ENCODE data around the gene PPP1R26.
"Not testable (repeated sequence)": the region's sequence is repeated elsewhere in the genome, so short reads cannot be mapped to it uniquely, and the experiment has no call there.

Gene PPP1R26

GRCh38 chr9:135505406-135506187, 26.0 kb downstream of the PPP1R26 start:
- no peak for DNase-seq

GRCh38 chr9:135506327-135507103, 26.9 kb downstream of the PPP1R26 start:
- no peak for DNase-seq

GRCh38 chr9:135507104-135508035, 27.8 kb downstream of the PPP1R26 start:
- no peak for DNase-seq

DNA sequence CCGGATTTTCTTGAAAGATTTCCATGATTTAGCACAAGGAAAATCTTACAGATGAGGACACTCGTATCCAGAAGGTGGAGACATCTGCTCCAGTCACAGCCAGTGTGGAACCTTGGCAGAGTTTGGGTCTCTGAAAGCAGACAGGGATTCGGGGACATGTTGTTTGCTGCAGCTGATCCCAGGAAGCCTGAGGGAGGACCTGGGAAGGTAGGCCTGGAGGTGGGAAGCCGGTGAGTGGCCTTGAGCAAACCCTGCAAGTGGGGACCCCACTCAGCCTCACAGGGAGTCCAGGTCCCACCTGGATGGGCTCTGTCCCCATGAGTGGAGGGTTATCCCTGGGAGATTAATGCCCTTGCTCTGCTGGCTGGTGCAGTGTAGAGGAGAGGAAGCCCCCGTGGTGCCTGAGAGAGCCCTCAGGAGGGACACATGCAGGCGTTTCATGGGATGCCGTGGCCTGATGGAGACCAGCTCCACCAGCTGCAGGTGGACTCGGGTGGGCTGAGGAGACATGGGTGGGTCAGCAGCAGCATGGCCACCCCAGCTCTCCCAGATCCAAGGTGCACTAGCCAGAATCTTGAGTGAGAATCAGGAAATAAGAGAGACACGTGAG, 28.7 kb downstream of the PPP1R26 start:
- DNase-seq = no peak

DNA sequence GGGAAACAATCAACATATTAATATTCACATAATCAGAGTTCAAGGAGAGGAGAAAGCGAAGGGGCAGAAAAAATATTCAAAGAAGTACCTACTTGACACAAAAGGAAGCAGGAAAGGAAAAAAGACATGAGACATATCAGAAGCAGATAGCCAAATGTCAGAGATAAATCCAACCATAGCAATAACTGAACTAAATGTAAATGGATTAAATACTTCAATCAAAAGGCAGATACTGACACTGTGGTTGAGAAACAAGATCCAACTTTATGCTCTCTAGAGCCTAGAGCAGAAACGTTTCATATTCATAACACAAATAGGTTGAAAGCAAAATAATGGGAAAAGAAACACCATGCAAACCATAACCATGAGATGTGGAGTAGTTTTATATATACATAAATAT, 29.9 kb downstream of the PPP1R26 start:
- no peak for DNase-seq

- no peak for DNase-seq
Observed at GRCh38 chr9:135512241-135512603, 32.6 kb downstream of the PPP1R26 start.

DNA sequence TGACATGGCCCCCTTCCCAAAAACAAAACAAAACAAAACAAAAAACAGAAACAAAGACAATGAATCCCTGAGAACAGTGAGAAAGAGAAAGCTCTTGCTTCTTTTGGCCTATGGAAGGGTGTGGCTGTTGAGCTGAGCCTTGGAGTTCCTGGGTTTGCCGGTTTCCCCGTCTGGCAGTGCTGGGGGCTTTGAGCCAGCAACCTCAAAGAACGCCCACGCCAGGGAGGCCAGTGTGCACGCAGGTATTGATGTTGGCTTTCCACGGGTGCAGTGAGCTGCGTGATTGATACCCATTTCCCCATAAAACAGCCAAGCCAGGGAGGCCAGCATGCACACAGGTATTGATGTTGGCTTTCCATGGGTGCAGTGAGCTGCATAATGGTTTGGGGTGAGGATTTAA, 33.3 kb downstream of the PPP1R26 start:
- no peak for DNase-seq

DNA sequence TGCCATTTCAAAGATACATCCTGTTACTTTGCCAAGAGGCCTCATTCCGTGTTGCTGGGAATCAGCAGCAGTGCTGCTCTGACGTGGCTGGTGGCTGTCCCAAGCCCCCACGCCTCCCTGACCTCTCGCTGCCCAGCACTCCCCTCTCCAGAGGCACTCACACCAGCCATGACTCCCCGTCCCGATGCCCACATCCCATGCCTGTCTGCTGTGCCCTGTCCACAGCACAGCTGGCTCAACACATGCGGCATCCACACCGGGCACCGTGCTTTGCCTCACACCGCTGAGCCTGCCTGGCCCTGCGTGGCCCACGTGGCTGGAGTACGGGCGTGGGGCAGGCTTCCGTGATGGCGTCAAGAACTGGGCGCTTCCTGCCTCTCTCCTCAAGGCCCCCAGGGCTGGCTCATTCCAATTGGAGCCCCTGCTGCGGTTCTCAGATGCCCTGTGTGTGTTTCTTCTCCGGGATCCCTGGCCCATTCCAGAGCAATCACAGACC, 33.8 kb downstream of the PPP1R26 start:
- no peak for DNase-seq

DNA sequence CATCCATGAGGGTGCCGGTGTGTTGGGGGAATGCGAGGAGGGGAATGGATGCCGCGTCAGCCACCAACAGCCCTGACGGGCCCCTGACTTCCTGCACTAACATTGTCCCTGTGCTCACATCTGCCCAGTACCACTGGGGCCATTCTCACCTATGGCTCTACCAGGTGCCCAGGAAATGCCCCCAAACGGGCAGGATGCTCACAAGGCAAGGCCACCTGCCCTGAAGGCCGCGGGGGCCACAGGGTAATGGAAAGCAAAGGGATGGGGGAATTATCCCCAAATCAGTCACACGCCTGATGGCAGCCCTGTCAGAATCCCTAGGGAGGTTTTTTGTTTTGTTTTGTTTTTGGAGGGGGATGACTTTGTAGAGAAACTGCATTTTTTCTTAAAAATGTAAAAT, 34.3 kb downstream of the PPP1R26 start:
- not testable (repeated sequence) for DNase-seq

- no peak for DNase-seq
Observed at GRCh38 chr9:135514342-135515082, 34.9 kb downstream of the PPP1R26 start.

DNA sequence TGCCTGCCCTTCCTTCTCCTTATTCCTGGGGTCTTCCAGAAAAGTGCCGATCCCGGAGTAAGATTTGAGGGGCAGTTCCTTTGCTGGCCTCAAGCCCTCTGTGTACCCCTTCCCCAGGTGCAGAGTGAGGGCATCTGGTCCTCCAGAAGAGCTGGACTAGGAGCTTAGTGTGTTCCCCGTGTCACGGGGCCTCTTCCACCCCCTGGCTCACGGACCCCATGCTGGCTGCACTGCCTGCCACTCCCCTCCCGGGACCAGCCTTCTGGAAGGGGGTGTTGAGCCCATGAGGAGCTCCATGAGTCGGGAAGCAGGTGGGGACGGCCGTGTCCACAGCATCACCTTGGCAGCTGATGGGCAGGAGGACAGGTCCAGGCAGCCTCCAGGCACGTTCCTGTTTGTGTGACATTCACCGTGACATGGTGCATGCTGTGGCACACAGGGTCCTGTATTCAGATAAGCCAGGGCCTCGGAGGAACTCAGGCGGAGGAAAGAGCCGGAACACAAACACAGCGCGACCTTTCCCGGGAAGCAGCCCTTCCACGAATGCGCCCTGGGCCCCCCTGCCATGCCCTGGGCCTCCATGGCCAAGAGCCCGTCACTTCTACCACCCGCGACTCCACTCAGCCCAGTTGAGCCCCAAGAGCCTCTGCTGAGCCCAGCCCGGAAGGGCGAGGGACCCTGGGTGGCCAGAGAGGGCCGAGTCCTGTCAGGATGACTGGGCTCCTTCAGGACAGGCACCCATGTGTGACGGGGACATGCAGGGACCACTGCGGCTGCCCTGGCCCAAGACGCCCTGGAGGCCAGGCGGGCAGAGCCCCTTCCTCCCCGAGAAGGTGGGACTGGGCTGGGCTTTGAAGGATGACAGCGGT, 35.7 kb downstream of the PPP1R26 start:
- no peak for DNase-seq

DNA sequence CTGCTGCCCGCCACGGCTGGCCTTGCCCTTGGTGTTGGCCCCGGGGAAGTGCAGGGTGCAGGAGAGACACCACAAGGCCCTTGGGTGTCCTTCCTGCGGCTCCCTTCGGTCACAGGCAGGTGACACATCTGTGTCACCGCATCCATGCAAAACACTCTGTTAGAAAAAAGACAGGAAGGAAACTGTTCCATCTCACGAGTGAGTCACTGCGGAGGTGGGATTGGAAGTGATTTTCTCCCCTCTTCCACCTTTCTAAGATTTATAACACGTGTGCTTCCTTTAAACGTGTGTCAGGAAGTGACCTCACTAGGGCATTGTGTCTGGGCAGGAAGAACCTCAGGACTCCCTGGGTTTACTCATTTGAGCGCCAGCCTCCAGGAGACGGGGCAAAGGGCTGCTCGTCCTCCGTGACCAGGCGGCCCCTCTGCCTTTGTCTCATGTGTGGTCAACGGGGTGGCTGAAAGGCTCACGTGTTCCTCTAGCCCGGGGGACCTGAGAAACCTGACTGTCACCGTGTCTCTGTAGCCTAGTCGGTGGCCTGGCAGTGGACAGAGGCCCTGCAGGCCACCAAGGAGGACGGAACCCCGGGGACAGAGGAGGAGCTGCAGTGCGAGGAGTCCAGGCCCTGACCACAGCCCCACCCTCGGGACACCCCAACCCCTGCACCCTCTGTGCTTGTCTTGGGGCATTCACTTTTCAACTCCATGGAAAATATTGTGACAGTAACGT, 36.7 kb downstream of the PPP1R26 start:
- DNase-seq = no peak

GRCh38 chr9:135517407-135517822, 37.8 kb downstream of the PPP1R26 start:
- DNase-seq = no peak

DNA sequence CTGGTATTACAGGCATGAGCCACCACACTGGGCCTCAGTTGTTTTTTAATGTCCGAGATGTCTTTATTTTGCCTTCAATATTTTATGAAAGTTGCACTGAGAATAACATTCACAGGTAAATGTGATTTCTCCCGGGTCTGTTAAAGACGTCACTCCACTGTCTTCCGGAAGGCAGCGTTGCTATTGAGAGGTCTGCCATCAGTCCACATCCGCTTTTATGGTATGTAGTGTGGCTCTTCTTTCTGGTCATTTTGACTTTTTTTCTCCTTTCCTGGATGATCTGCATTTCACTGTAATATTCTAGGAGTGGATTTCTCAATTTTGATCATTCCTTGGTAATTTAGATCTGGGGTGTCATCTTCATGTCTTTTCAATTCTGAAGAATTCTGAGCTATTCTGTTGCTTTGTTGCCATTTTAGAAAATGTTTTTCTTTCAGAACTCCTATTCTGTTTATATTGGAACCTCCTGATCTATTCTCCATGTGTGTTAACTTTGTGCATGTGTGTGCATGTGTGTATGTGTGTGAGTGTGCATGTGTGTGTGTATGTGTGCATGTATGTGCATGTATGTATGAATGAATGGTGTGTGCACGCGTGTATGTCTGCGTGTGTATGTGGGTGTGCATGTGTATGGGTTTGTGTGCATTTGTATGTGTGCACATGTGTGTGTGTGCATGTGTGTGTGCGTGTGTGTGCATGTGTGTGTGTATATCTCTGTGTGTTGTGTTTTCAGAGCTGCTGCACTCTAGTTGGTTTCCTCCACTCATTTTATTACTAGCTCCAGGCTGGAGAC, 39.8 kb downstream of the PPP1R26 start:
- DNase-seq = no peak

DNA sequence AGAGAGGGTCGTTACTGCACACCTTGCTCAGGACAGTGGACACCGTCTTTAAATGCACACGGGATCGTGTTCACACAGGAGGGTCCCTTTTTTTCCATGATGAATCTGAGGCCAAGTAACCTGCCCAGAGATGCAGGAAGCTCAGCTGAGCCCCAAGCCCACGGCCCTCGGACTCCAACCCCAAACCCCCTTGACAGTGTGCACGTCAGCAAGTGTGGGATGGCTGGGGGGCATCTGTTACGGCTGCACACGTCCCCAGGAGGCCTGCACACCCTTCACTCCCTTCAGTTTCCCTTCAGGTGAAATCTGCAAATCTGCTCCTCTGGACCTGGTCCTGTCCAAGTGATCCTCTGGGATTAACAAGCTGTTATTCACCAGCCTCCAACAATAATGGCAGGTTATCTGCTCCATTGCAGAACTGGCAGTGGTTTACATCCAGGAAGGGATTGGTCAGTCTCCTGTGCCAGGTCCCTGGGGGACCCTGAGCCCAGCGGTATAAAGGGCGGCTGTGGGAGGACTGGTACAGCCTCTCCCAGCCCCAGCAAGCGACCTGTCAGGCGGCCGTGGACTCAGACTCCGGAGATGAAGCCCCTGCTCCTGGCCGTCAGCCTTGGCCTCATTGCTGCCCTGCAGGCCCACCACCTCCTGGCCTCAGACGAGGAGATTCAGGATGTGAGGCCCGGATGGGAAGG, 41.5 kb downstream of the PPP1R26 start, which contains the start of gene LCN1:
TSS of gene LCN1 (plus strand) at position 525 of the 692 bp plus-strand sequence. CDS start at position 583, 58 bp downstream.
- no peak for DNase-seq

GRCh38 chr9:135521608-135522095, 42.1 kb downstream of the PPP1R26 start:
- DNase-seq = no peak

DNA sequence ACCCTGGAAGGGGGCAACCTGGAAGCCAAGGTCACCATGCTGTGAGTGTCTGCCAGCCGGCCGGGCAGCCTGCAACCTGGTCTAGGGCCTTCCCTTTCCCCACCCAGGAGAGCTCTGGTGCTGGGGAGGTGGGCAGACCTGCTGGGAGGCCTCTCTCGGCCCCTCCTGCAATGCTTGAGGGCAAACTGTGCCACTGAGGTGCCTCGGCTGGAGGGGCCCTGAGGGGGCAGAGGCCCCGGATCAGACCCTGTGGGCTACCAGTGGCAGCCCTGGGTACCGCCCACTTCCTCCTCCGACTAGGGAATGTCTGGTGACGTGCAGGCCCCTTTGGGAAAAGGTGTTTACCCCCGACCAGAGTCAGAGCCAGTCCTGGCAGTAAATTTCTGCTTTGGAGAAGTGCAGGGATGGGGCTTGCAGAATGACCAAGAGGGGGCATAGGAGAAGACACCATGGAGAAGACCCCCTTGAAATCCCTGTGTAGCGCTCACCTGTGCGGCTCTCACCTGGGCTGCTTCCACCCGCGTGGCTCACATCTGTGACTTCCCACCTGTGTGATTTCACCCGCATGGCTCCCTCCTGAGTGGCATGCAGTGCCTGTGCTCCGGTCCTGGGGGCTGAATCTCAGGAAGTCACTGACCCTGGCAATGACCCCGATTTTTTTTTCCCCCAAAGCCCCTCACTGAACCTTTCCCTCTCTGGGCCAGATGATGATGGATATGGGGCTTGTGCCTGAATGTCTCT, 42.7 kb downstream of the PPP1R26 start:
- no peak for DNase-seq

DNA sequence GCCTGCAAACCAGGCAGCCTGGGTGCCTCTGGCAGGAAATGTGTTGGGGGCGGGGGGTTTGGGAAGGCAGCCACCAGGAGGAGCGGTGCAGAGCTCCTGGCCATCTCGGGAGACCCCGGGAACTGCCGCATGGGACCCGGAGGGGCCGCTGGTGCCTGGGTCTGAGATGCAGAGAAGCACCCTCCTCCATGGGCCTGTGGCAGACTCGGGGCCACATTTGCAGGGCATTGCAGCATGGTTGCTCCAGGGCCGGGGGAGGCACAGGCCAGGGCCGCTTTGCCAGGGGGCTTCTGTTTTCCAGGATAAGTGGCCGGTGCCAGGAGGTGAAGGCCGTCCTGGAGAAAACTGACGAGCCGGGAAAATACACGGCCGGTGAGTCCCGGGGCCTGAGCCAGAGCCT, 43.3 kb downstream of the PPP1R26 start:
- DNase-seq = no peak
